Spleen (tissue), 11 donors: ENCODE data around the gene AOX1. TPM values are rescaled to one million over a fixed set of nuclear protein-coding genes. Genes with fewer than 3 reads are reported as not detected.

Source experiments
- DNase-seq: peaks from one replicate; pipeline ENCODE4 v3.0.0-alpha.2; 2020
- H3K27ac ChIP-seq, 8 donors: fragments of 200-600 bp; sonication (generic) in 7 of 8; 1 replicate in 4 of 8; 2 replicates in 4 of 8; pipeline versions ENCODE4 v1.5.0 to v1.8.0; 2016 to 2021; ENCODE audit warnings: inconsistent platforms in 4 of 8, mild to moderate bottlenecking in 4 of 8, moderate library complexity in 1 of 8
- H3K27me3 ChIP-seq, 7 donors: fragments of 200-600 bp; sonication (generic) in 6 of 7; replicated peaks in 1 of 7; 1 replicate in 4 of 7; 2 replicates in 3 of 7; pipeline versions ENCODE4 v1.5.0 to v1.8.0; 2016 to 2021; ENCODE audit warnings: inconsistent platforms in 3 of 7, mild to moderate bottlenecking in 1 of 7
- H3K36me3 ChIP-seq, 6 donors: fragments of 200-600 bp; sonication (generic) in 5 of 6; 1 replicate in 4 of 6; 2 replicates in 2 of 6; pipeline versions ENCODE4 v1.5.0 to v1.8.0; 2016 to 2021; ENCODE audit warnings: inconsistent platforms in 2 of 6
- H3K4me1 ChIP-seq, 6 donors: fragments of 200-600 bp; sonication (generic) in 5 of 6; 1 replicate in 3 of 6; 2 replicates in 3 of 6; pipeline versions ENCODE4 v1.5.0 to v1.8.0; 2016 to 2021; ENCODE audit warnings: inconsistent platforms in 3 of 6
- H3K4me3 ChIP-seq, 8 donors: fragments of 200-600 bp; sonication (generic) in 7 of 8; 1 replicate in 4 of 8; 2 replicates in 4 of 8; pipeline versions ENCODE4 v1.5.0 to v1.8.0; 2016 to 2021; ENCODE audit warnings: inconsistent platforms in 4 of 8, mild to moderate bottlenecking in 4 of 8, moderate library complexity in 2 of 8
- H3K9me3 ChIP-seq, 8 donors: fragments of 200-600 bp; sonication (generic) in 7 of 8; 1 replicate in 4 of 8; 2 replicates in 4 of 8; pipeline versions ENCODE4 v1.5.0 to v1.8.0; 2016 to 2021; ENCODE audit warnings: inconsistent platforms in 4 of 8
- POLR2A ChIP-seq, 3 donors: fragments of 450-650 bp; IDR thresholded peaks; one replicate each; pipeline ENCODE4 v1.5.1; 2017; ENCODE audit warnings: antibody characterized with exemption in 3 of 3, mild to moderate bottlenecking in 1 of 3
- POLR2AphosphoS5 ChIP-seq, 3 donors: sonication (generic); formaldehyde crosslinking; IDR thresholded peaks; one replicate each; pipeline ENCODE4 v1.5.1; 2017; ENCODE audit warnings: antibody characterized with exemption in 3 of 3
- WGBS, 5 donors: extraction: QIAGEN DNeasy Blood & Tissue Kit in 3 of 5; methylation state at CpG; one replicate each; pipeline versions ENCODE4 v1.1.5 to v1.1.7; 2013 to 2018; 5-methylcytosine and 5-hydroxymethylcytosine counted together
- intact Hi-C: fragments of 100-400 bp; cut with DNase I; formaldehyde crosslinking; loops from one replicate; pipeline ENCODE4 v1.15.0; 2023; ENCODE audit warnings: low total_unique reads
- polyA plus RNA-seq, 3 donors: library from polyadenylated mRNA; stranded (reverse); fragments of 200-250 nt; gene quantifications; one replicate each; pipeline ENCODE4 v1.2.1, GENCODE V29; 2013
- total RNA-seq, 7 donors: library from RNA; depleted of rRNA in 3 of 7; stranded (reverse); fragments of >200 nt in 3 of 7; fragmentation: NEBNext Ultra II Directional in 4 of 7; extraction: Animal tissue kit (Norgen Biotek cat#: 25700) in 4 of 7; gene quantifications; one replicate each; pipeline versions ENCODE4 v1.1.0 to v1.2.1, GENCODE V29; 2016 to 2021
- TF ChIP-seq, protein P1 (sequence below), 11 experiments: fragments of 200-600 bp in 7 of 11; fragments of 450-650 bp in 4 of 11; sonication (generic) in 4 of 11; IDR thresholded peaks in 8 of 11; conservative IDR thresholded peaks in 3 of 11; 1 replicate in 7 of 11; 2 replicates in 4 of 11; pipeline versions ENCODE4 v1.4.0 to v1.8.0; 2016 to 2021; ENCODE audit warnings: antibody characterized with exemption in 11 of 11, inconsistent platforms in 4 of 11, mild to moderate bottlenecking in 1 of 11
- donor health status: healthy with polysubstance abuse.
- donor health status: DM: no; HTN: no; CAD: no; lungs with moderate emphysema.
- donor health status: DM: no; HTN: no; CAD: no.
- donor health status: Bipolar disorder and iron deficiency.
- donor health status: healthy.
- donor health status: DM: no; HTN: no; CAD: no.
- donor health status: DM: yes; HTN: yes; CAD: no.

AOX1 gene
- total and polyA plus RNA-seq, 10 donors: 1.3 to 14.6 (median 5.8) TPM

DNA sequence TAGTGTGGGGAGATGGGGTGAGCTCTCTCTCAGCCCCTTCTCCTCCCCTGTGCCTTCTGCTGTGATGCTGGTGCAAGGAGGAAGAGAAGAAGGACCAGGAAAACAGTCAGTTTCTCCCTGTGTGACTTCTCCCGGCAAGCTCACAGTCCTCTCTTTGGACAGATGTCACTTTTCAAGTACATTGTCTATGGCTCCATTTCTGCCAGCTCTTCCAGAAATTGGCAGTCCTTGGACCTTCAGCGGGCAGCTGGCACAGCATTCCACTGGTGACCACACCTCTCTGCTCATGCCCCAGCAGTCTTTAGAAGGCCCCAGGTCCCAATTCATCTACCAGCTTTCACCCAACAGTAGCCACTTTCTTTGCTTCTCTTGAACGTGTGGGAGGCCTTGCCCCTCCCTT is 63.9 kb downstream of the AOX1 start:
- H3K9me3 ChIP-seq: no peaks in the 10 kb centered on the region
- H3K27me3 ChIP-seq: peaks cover 0 to 6% (median 0%) of the 10 kb centered on the region in 7 donors
- H3K4me1 ChIP-seq: no peaks in the 10 kb centered on the region
- TF ChIP-seq, protein P1, sequence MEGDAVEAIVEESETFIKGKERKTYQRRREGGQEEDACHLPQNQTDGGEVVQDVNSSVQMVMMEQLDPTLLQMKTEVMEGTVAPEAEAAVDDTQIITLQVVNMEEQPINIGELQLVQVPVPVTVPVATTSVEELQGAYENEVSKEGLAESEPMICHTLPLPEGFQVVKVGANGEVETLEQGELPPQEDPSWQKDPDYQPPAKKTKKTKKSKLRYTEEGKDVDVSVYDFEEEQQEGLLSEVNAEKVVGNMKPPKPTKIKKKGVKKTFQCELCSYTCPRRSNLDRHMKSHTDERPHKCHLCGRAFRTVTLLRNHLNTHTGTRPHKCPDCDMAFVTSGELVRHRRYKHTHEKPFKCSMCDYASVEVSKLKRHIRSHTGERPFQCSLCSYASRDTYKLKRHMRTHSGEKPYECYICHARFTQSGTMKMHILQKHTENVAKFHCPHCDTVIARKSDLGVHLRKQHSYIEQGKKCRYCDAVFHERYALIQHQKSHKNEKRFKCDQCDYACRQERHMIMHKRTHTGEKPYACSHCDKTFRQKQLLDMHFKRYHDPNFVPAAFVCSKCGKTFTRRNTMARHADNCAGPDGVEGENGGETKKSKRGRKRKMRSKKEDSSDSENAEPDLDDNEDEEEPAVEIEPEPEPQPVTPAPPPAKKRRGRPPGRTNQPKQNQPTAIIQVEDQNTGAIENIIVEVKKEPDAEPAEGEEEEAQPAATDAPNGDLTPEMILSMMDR (IDR thresholded peaks at IDR 0.05 in 8 of 11, conservative IDR thresholded peaks at IDR 0.05 in 3 of 11): no peak
- TF ChIP-seq POLR2A (IDR thresholded peaks at IDR 0.05) (no peak), POLR2AphosphoS5 (IDR thresholded peaks at IDR 0.05) (no peak)
- H3K27ac ChIP-seq: no peak overlapping the region
- H3K4me3 ChIP-seq: no peak overlapping the region
- DNase-seq: no peak
- intact Hi-C loops: no loop called here
- WGBS, 5 donors: 64 to 81% (median 71%) methylated on average over 3 of the region's 3 CpGs
- no peaks in the 10 kb centered on the region for H3K36me3 ChIP-seq

- Histone ChIP-seq H3K4me1 (no peaks in the 10 kb centered on the region), H3K4me3 (no peak overlapping the region), H3K9me3 (no peaks in the 10 kb centered on the region), H3K36me3 (no peaks in the 10 kb centered on the region), H3K27ac (no peak overlapping the region), H3K27me3 (peaks cover 0 to 6% (median 0%) of the 10 kb centered on the region in 7 donors)
- intact Hi-C loops: no loop called here
- no peak for DNase-seq
- WGBS, 5 donors: 72 to 86% (median 80%) methylated on average over 2 of the region's 2 CpGs
- no peak for TF ChIP-seq POLR2AphosphoS5 (IDR thresholded peaks at IDR 0.05)
- TF ChIP-seq, protein P1 (IDR thresholded peaks at IDR 0.05 in 8 of 11, conservative IDR thresholded peaks at IDR 0.05 in 3 of 11): no peak
- no peak for TF ChIP-seq POLR2A (IDR thresholded peaks at IDR 0.05)
Observed at GRCh38 chr2:200650195-200650594, 64.4 kb downstream of the AOX1 start.

DNA sequence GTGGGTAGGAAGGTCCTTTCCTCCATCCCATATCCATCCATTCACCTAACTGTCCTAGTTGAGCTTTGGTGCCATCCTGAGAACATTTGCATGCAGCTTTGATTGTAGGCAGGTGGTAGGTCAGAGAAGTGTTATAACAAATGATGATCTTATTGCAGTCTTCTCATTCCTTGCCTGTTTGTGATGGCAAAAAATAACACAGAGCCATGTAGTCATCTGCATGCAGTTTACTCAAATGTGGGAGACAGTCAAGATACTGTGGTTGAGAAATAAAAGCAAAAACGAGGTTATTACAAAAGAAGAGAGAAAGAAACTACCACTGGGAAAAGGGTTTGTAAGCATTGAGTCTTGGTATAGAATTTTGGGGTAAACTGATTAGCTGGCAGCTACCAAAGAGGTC is 66.3 kb downstream of the AOX1 start:
- intact Hi-C loops: no loop called here

GRCh38 chr2:200653021-200653420 is 67.2 kb downstream of the AOX1 start:
- no peak overlapping the region for H3K4me3 ChIP-seq
- peaks cover 0 to 6% (median 0%) of the 10 kb centered on the region in 7 donors for H3K27me3 ChIP-seq
- no peaks in the 10 kb centered on the region for H3K4me1 ChIP-seq
- no peaks in the 10 kb centered on the region for H3K36me3 ChIP-seq
- TF ChIP-seq POLR2AphosphoS5 (IDR thresholded peaks at IDR 0.05): no peak
- TF ChIP-seq, protein P1 (IDR thresholded peaks at IDR 0.05 in 8 of 11, conservative IDR thresholded peaks at IDR 0.05 in 3 of 11): no peak
- no peak for TF ChIP-seq POLR2A (IDR thresholded peaks at IDR 0.05)
- DNase-seq: no peak
- H3K27ac ChIP-seq: no peak overlapping the region
- WGBS, 5 donors: 79 to 89% (median 85%) methylated on average over 3 of the region's 3 CpGs
- no peaks in the 10 kb centered on the region for H3K9me3 ChIP-seq
- intact Hi-C loops: no loop called here

More for the DNA sequence above, 66.3 kb downstream of the AOX1 start:
- Histone ChIP-seq H3K9me3 (no peaks in the 10 kb centered on the region), H3K27ac (no peak overlapping the region), H3K4me1 (no peaks in the 10 kb centered on the region), H3K27me3 (peaks cover 0 to 6% (median 0%) of the 10 kb centered on the region in 7 donors), H3K4me3 (no peak overlapping the region), H3K36me3 (no peaks in the 10 kb centered on the region)
- WGBS, 5 donors: 38 to 84% (median 53%) methylated on average over 1 of the region's 1 CpG
- DNase-seq: no peak
- no peak for TF ChIP-seq POLR2A (IDR thresholded peaks at IDR 0.05)
- no peak for TF ChIP-seq POLR2AphosphoS5 (IDR thresholded peaks at IDR 0.05)
- TF ChIP-seq, protein P1 (IDR thresholded peaks at IDR 0.05 in 8 of 11, conservative IDR thresholded peaks at IDR 0.05 in 3 of 11): no peak
